Esophagus muscularis mucosa (tissue), 3 donors: Measurements from ENCODE around the gene THUMPD2.

Source experiments
- CTCF ChIP-seq, 3 experiments: fragments of 200-600 bp in 2 of 3; fragments of 450-650 bp in 1 of 3; sonication (generic) in 2 of 3; IDR thresholded peaks; one replicate each; pipeline ENCODE4 v1.5.1; 2017 to 2019; ENCODE audit warnings: antibody characterized with exemption in 3 of 3, mild to moderate bottlenecking in 2 of 3, moderate library complexity in 1 of 3
- POLR2A ChIP-seq: fragments of 450-650 bp; IDR thresholded peaks from one replicate; pipeline ENCODE4 v1.6.1; 2017; ENCODE audit warnings: antibody characterized with exemption, moderate library complexity, mild to moderate bottlenecking, low read depth
- POLR2AphosphoS5 ChIP-seq, 2 donors: sonication (generic); formaldehyde crosslinking; IDR thresholded peaks; one replicate each; pipeline ENCODE4 v1.6.1; 2017; ENCODE audit warnings: antibody characterized with exemption in 2 of 2

- TF ChIP-seq CTCF (IDR thresholded peaks at IDR 0.05) (no peak), POLR2AphosphoS5 (IDR thresholded peaks at IDR 0.05) (no peak), POLR2A (no peak)
Measured at GRCh38 chr2:39696101-39696553, 82.9 kb downstream of the THUMPD2 start.
